ENCODE data around the gene RGMA.

The RGMA gene

DNA sequence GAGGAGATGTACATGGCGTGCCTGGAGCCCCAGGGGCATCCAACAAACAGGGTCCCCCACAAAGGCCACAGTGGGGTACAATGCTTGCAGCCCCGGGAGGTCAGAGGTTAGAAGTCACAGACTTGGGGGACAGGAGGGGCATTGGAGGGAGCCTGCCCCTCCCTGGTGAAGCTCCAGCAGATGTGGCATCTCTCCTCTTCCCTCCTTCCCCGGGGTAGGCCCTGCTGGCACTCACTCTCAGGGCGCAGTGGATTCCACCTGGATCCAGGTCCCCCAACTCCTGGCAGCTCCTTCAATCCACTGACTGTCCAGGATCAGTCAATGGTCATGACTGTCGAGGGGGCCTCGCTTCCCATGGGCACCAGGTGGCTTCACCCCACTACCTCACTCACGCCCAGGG lies 32.2 kb downstream of the RGMA start:
- Histone ChIP-seq H4K20me1 (ENCODE audit: insufficient read depth) (no peaks in the 10 kb centered on the region), H3K36me3 (ENCODE audit: insufficient read depth) (no peaks in the 10 kb centered on the region), H3K27me3 (ENCODE audit: insufficient read depth, low read depth) (no peaks in the 10 kb centered on the region)

DNA sequence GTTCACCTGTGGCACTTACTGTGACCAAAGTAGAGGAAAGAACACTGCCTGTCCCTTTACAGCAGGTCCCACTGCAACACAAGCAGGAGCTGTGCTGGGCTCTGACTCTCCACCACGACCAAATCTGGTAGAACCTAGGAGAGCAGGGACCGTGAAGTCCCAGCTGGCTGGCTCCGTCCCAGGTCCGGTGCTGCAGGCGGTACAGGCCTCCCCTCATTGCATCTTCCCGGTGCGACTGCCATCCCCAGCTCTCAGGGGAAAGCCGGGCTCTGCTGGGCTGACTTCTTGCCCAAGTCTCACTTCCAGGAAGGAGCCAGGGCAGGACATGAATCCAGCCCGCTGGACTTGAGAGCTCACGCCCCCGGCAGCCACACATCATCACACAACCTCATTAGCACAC lies 33.8 kb downstream of the RGMA start:
- Histone ChIP-seq H3K36me3 (ENCODE audit: insufficient read depth) (no peaks in the 10 kb centered on the region), H3K27ac (no peak overlapping the region), H2AFZ (ENCODE audit: low read depth) (no peak overlapping the region), H3K4me2 (no peak overlapping the region), H3K9ac (no peak overlapping the region), H3K4me1 (ENCODE audit: low read depth, poor library complexity, severe bottlenecking) (no peaks in the 10 kb centered on the region), H3K4me3 (IDR thresholded peaks at IDR 0.05; ENCODE audit: insufficient read depth, low read depth, low read length) (no peak overlapping the region), H4K20me1 (ENCODE audit: insufficient read depth) (no peaks in the 10 kb centered on the region), H3K27me3 (ENCODE audit: insufficient read depth, low read depth) (no peaks in the 10 kb centered on the region), H3K79me2 (ENCODE audit: insufficient read depth, low read depth) (no peaks in the 10 kb centered on the region)
- TF ChIP-seq, protein P1, sequence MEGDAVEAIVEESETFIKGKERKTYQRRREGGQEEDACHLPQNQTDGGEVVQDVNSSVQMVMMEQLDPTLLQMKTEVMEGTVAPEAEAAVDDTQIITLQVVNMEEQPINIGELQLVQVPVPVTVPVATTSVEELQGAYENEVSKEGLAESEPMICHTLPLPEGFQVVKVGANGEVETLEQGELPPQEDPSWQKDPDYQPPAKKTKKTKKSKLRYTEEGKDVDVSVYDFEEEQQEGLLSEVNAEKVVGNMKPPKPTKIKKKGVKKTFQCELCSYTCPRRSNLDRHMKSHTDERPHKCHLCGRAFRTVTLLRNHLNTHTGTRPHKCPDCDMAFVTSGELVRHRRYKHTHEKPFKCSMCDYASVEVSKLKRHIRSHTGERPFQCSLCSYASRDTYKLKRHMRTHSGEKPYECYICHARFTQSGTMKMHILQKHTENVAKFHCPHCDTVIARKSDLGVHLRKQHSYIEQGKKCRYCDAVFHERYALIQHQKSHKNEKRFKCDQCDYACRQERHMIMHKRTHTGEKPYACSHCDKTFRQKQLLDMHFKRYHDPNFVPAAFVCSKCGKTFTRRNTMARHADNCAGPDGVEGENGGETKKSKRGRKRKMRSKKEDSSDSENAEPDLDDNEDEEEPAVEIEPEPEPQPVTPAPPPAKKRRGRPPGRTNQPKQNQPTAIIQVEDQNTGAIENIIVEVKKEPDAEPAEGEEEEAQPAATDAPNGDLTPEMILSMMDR (conservative IDR thresholded peaks at IDR 0.05; ENCODE audit: low read depth, low read length) = no peak

More for the DNA sequence above, 32.2 kb downstream of the RGMA start:
- no peak overlapping the region for H3K9ac ChIP-seq
- H2AFZ ChIP-seq (ENCODE audit: low read depth) = no peak overlapping the region
- H3K79me2 ChIP-seq (ENCODE audit: insufficient read depth, low read depth) = no peaks in the 10 kb centered on the region
- H3K4me3 ChIP-seq (IDR thresholded peaks at IDR 0.05; ENCODE audit: insufficient read depth, low read depth, low read length) = no peak overlapping the region
- H3K4me1 ChIP-seq (ENCODE audit: low read depth, poor library complexity, severe bottlenecking) = peaks cover 6% of the 10 kb centered on the region
- TF ChIP-seq, protein P1 (conservative IDR thresholded peaks at IDR 0.05; ENCODE audit: low read depth, low read length) = no peak
- H3K4me2 ChIP-seq = no peak overlapping the region
- no peak overlapping the region for H3K27ac ChIP-seq

DNA sequence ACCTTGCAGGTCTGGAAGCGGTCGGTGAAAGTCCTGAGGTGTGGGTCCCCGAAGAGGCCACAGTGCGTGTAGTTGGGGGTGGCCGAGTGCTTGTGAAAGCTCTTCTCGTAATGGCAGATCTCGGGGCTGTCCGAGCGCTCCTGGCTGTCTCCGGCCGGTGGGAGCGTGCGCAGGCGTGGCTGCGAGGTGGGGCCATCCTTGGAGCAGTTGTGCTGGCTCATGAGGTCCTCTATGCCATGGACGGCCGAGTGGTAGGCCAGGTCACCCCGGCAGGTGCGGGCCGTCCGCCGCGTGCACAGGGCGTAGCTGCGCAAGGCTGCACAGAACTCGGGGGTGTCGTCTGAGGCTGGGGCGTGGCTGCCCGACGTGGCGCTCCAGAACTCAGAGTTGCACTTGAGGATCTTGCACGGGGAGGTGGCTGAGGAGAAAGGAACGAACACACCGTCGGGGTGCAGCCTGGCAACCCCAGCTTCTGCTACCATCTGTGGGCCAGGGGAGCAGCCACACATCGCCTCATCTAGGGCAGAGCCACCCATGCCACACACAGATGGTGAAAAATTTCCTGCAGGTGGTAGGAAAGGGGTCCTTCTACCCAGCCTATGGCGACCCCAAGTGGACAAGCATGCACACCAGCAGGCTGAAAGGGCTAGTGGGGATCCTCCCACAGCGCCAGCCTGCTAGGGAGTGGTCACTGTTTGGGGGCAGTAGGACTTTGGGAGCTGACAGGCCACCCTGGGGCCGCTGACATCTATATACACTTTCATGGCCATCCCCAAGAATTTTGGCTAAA lies 36.7 kb downstream of the RGMA start:
- Histone ChIP-seq H3K36me3 (ENCODE audit: insufficient read depth) (no peaks in the 10 kb centered on the region), H4K20me1 (ENCODE audit: insufficient read depth) (no peaks in the 10 kb centered on the region), H3K27ac (no peak overlapping the region), H3K27me3 (ENCODE audit: insufficient read depth, low read depth) (no peaks in the 10 kb centered on the region), H3K4me1 (ENCODE audit: low read depth, poor library complexity, severe bottlenecking) (no peaks in the 10 kb centered on the region), H3K4me3 (IDR thresholded peaks at IDR 0.05; ENCODE audit: insufficient read depth, low read depth, low read length) (no peak overlapping the region), H3K4me2 (no peak overlapping the region), H3K79me2 (ENCODE audit: insufficient read depth, low read depth) (no peaks in the 10 kb centered on the region), H3K9ac (no peak overlapping the region), H2AFZ (ENCODE audit: low read depth) (no peak overlapping the region)
- TF ChIP-seq, protein P1 (conservative IDR thresholded peaks at IDR 0.05; ENCODE audit: low read depth, low read length) = no peak

DNA sequence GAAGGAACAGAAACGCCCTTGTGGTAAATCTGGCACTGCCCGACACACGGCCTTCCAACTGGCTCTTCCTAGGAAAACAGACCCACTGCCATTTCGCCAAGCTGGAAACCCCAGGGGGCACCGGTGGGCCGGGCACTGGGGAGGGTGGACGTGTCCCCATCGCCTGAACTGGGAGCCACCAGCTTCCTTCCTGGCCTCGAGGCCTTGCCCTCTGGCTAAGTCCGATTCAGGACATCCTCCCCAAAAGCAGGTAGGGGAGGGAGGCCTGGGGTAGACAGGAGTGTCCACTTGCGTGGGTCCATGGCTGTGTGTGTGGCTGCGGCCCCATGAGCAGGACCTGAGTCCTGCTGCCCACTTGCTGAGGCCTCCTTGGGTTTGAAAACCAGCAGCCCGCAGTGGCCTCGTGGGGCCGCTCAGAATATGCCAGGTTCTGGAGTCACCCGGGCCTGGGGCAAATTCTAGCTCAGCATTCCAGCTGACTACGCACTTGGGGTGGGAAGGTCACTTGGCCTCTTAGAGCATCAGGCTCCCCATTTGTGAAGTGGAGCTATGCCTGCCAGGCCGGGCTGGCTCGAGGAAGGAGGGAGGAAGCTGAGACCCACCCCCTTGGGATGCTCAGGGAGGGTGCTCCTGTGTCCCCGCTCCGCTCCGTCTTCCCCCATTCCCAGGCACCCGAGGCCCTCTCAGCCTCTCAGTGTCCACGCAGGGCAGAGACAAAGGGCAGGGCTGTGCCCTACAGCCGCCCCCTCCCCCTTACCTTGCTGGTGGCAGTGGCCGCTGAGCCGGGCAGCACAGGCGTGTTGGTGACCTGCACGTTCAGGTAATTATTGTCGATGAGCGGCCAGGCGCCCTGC lies 37.5 kb downstream of the RGMA start:
- Histone ChIP-seq H3K9ac (no peak overlapping the region), H3K36me3 (ENCODE audit: insufficient read depth) (no peaks in the 10 kb centered on the region), H3K4me1 (ENCODE audit: low read depth, poor library complexity, severe bottlenecking) (no peaks in the 10 kb centered on the region), H3K4me3 (IDR thresholded peaks at IDR 0.05; ENCODE audit: insufficient read depth, low read depth, low read length) (no peak overlapping the region), H2AFZ (ENCODE audit: low read depth) (no peak overlapping the region), H3K27me3 (ENCODE audit: insufficient read depth, low read depth) (no peaks in the 10 kb centered on the region), H3K27ac (no peak overlapping the region), H3K79me2 (ENCODE audit: insufficient read depth, low read depth) (no peaks in the 10 kb centered on the region), H3K4me2 (no peak overlapping the region), H4K20me1 (ENCODE audit: insufficient read depth) (no peaks in the 10 kb centered on the region)
- TF ChIP-seq, protein P1 (conservative IDR thresholded peaks at IDR 0.05; ENCODE audit: low read depth, low read length) = no peak
